HG03095 (cell line): ENCODE results near the gene HIGD1B.

Source experiments
- ATAC-seq: cut with Tn5 transposase; IDR thresholded peaks from one replicate; pipeline ENCODE4 v1.9.1; 2021; ENCODE audit warnings: moderate library complexity; ENCODE audit not compliant: unreplicated experiment

HIGD1B gene

GRCh38 chr17:44877121-44877520 is 29.4 kb downstream of the HIGD1B start:
- ATAC-seq: no peak

GRCh38 chr17:44878627-44879221 is 31.0 kb downstream of the HIGD1B start:
- ATAC-seq: no peak

GRCh38 chr17:44879376-44879775 is 31.7 kb downstream of the HIGD1B start:
- no peak for ATAC-seq

GRCh38 chr17:44880062-44880461 is 32.4 kb downstream of the HIGD1B start:
- no peak for ATAC-seq

- no peak for ATAC-seq
Measured at GRCh38 chr17:44881145-44881544, 33.5 kb downstream of the HIGD1B start.

GRCh38 chr17:44884941-44885340 is 37.3 kb downstream of the HIGD1B start:
- no peak for ATAC-seq

- ATAC-seq: no peak
Measured at GRCh38 chr17:44887016-44887415, 39.3 kb downstream of the HIGD1B start.

- ATAC-seq: no peak
Measured at GRCh38 chr17:44887971-44888954, 40.6 kb downstream of the HIGD1B start.

- no peak for ATAC-seq
Measured at GRCh38 chr17:44889003-44889402, 41.3 kb downstream of the HIGD1B start.

GRCh38 chr17:44892250-44892649 is 44.6 kb downstream of the HIGD1B start:
- no peak for ATAC-seq

GRCh38 chr17:44894642-44895041 is 47.0 kb downstream of the HIGD1B start:
- no peak for ATAC-seq

GRCh38 chr17:44898768-44899073 is 51.0 kb downstream of the HIGD1B start:
- ATAC-seq: no peak

GRCh38 chr17:44899074-44899782 is 51.5 kb downstream of the HIGD1B start, which contains the start of gene EFTUD2:
Gene EFTUD2 (minus strand): TSS chr17:44899445. CDS start chr17:44894521, 4,924 bp downstream.
- ATAC-seq: peak; percentile 54
